Left lung (tissue), 10 donors: ENCODE data around the gene PRKCQ. TPM values are rescaled to one million over a fixed set of nuclear protein-coding genes. Genes with fewer than 3 reads are reported as not detected.
A peak's percentile ranks its signal among the peaks of the same experiment; 100 is the strongest.

Experiments used
- ATAC-seq: fragments of 200-7000 bp; cut with Tn5 transposase; one replicate; pipeline ENCODE4 v1.9.1; 2020; ENCODE audit warnings: moderate library complexity
- DNase-seq, 4 donors: peaks; one replicate each; pipeline ENCODE4 v3.0.0-alpha.2; 2013 to 2020
- H3K27ac ChIP-seq, 2 donors: fragments of 200-600 bp; sonication (generic) in 1 of 2; one replicate each; pipeline versions ENCODE4 v1.5.0 to v1.8.0; 2020 to 2021
- H3K27me3 ChIP-seq, 2 donors: fragments of 200-600 bp; sonication (generic) in 1 of 2; one replicate each; pipeline versions ENCODE4 v1.5.0 to v1.8.0; 2020 to 2021
- H3K36me3 ChIP-seq, 2 donors: fragments of 200-600 bp; sonication (generic) in 1 of 2; one replicate each; pipeline versions ENCODE4 v1.5.0 to v1.8.0; 2020 to 2021
- H3K4me1 ChIP-seq, 2 donors: fragments of 200-600 bp; one replicate each; pipeline ENCODE4 v1.8.0; 2021
- H3K4me3 ChIP-seq, 2 donors: fragments of 200-600 bp; sonication (generic) in 1 of 2; one replicate each; pipeline versions ENCODE4 v1.5.0 to v1.8.0; 2020 to 2021; ENCODE audit warnings: mild to moderate bottlenecking in 1 of 2
- H3K9me3 ChIP-seq, 2 donors: fragments of 200-600 bp; sonication (generic) in 1 of 2; one replicate each; pipeline versions ENCODE4 v1.5.0 to v1.8.0; 2020 to 2021
- CTCF ChIP-seq, 2 donors: fragments of 200-600 bp; sonication (generic) in 1 of 2; IDR thresholded peaks; one replicate each; pipeline versions ENCODE4 v1.5.0 to v1.8.0; 2021; ENCODE audit warnings: antibody characterized with exemption in 2 of 2
- intact Hi-C, 2 donors: fragments of 100-400 bp; cut with DNase I; formaldehyde crosslinking; loops; one replicate each; pipeline versions ENCODE4 v1.11.2 to v1.14.2; 2022
- polyA plus RNA-seq, 6 donors: library from polyadenylated mRNA; unstranded; fragments of 120-200 nt; gene quantifications; one replicate each; pipeline ENCODE4 v1.2.1, GENCODE V29; 2013; ENCODE audit not compliant: insufficient read length in 6 of 6
- total RNA-seq, 2 donors: library from RNA; stranded (reverse); fragmentation: NEBNext Ultra II Directional; extraction: Animal tissue kit (Norgen Biotek cat#: 25700); gene quantifications; one replicate each; pipeline ENCODE4 v1.2.1, GENCODE V29; 2021
- donor health status: DM: no; HTN: yes; CAD: no.
- donor health status: DM: no; HTN: no; CAD: no.

Gene PRKCQ
- total and polyA plus RNA-seq, 8 donors, result 5.5 to 7.3 (median 6.4) TPM

DNA sequence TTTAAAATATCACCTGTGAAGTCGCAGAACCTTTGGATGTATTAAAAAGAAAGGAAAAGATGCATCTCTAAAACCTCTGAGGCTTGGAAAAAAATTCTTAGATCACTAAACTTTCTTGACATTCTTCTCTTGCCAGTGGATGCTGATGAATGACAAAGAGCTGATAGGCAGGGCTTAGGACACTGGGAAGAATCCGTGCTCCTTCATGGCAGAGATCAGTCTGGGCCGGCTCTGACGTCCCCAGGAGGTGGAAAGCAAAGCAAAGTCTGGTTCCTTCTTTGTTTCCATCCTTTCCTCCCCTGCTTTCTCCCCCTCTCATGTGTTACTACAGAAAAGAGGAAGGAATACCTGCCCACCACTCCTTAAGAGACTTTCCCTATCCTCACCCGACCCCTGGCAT lies 161.9 kb downstream of the PRKCQ start:
- no peaks in the 10 kb centered on the region for H3K4me1 ChIP-seq
- no peaks in the 10 kb centered on the region for H3K27me3 ChIP-seq
- intact Hi-C loops, result no loop called here
- no peak for TF ChIP-seq CTCF (IDR thresholded peaks at IDR 0.05)
- DNase-seq (no peak), ATAC-seq (no peak)
- H3K27ac ChIP-seq, result no peak overlapping the region
- no peak overlapping the region for H3K4me3 ChIP-seq
- no peaks in the 10 kb centered on the region for H3K36me3 ChIP-seq
- no peaks in the 10 kb centered on the region for H3K9me3 ChIP-seq

GRCh38 chr10:6416892-6417512 lies 163.1 kb downstream of the PRKCQ start:
- H3K27ac ChIP-seq, result no peak overlapping the region
- no peaks in the 10 kb centered on the region for H3K9me3 ChIP-seq
- peak in 1 of 4 donors; percentile 69 for DNase-seq
- ATAC-seq, result peak; percentile 90
- TF ChIP-seq CTCF (IDR thresholded peaks at IDR 0.05), result peak; percentile 54 to 60
- no peaks in the 10 kb centered on the region for H3K36me3 ChIP-seq
- H3K4me1 ChIP-seq, result no peaks in the 10 kb centered on the region
- no peaks in the 10 kb centered on the region for H3K27me3 ChIP-seq
- H3K4me3 ChIP-seq, result no peak overlapping the region
- intact Hi-C loops, result no loop called here

DNA sequence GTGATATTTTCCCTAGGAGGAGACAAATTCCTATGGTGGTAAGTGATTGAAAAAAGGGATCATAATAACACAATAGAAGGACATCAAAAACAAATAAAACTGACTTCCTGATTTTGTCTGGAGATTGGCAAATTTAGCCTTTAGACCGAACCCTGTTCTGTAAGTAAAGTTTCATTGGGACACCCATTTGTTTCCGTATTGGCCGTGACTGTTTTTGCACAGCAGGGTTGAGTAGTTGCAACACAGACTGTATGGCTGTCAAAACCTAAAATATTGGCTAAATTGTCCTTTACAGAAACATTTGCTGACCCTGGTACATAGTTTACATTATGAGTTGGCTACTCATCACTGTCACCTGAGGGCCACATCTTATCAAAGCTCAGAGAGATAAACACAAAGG lies 168.6 kb downstream of the PRKCQ start:
- intact Hi-C loops, result no loop called here
- ATAC-seq, result no peak
- TF ChIP-seq CTCF (IDR thresholded peaks at IDR 0.05), result no peak
- DNase-seq, result peak in 1 of 4 donors; percentile 32
- H3K36me3 ChIP-seq, result no peaks in the 10 kb centered on the region
- no peaks in the 10 kb centered on the region for H3K9me3 ChIP-seq
- no peak overlapping the region for H3K27ac ChIP-seq
- no peaks in the 10 kb centered on the region for H3K27me3 ChIP-seq
- H3K4me1 ChIP-seq, result peaks cover 0 to 25% of the 10 kb centered on the region in 2 donors
- no peak overlapping the region for H3K4me3 ChIP-seq

GRCh38 chr10:6410830-6411229 lies 169.2 kb downstream of the PRKCQ start:
- peaks cover 0 to 25% of the 10 kb centered on the region in 2 donors for H3K4me1 ChIP-seq
- DNase-seq, result no peak
- H3K27ac ChIP-seq, result peak overlapping the region in 1 of 2 donors; percentile 73
- H3K36me3 ChIP-seq, result no peaks in the 10 kb centered on the region
- intact Hi-C loops, result no loop called here
- no peaks in the 10 kb centered on the region for H3K27me3 ChIP-seq
- TF ChIP-seq CTCF (IDR thresholded peaks at IDR 0.05), result no peak
- ATAC-seq, result no peak
- no peaks in the 10 kb centered on the region for H3K9me3 ChIP-seq
- H3K4me3 ChIP-seq, result no peak overlapping the region

DNA sequence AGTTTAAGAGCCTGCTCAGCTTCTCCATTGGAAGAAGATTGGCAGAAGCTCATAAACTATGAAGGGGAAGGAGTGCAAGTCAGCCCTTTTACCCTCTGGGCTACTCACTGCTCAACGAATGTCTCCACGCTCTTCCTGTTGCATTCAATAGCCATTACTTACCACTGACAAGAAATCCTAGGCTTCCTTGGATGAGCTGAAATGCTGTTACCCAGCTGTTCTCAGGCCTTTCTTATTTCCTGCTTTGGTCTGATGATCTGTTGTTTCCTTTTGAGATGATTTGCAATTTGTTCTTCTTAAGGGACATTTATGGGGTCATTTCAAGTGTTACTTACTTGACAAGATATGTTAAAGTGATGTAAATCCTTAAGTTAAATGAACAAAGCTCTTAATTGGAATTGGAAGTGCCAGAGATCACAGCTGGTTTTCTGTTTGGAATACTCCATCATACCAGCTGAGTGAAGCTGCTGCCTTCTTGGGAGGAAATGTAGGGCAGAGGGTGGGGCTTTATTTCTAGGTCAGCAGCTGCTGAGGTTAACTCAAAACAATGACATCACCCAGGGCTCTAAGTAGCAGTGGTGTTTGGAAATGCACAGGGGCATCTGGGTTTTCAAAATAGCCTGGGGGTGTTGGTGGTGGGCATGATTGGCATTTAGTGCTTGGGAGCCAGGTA lies 170.0 kb downstream of the PRKCQ start:
- H3K4me1 ChIP-seq, result peaks cover 0 to 25% of the 10 kb centered on the region in 2 donors
- H3K36me3 ChIP-seq, result no peaks in the 10 kb centered on the region
- no peaks in the 10 kb centered on the region for H3K27me3 ChIP-seq
- H3K4me3 ChIP-seq, result no peak overlapping the region
- H3K9me3 ChIP-seq, result no peaks in the 10 kb centered on the region
- peak; percentile 81 for ATAC-seq
- no peak for TF ChIP-seq CTCF (IDR thresholded peaks at IDR 0.05)
- peak overlapping the region; percentile 24 to 73 for H3K27ac ChIP-seq
- intact Hi-C loops, result no loop called here
- DNase-seq, result peak in 2 of 4 donors; percentile 91 to 95
